OCI-M2 (cell line): ENCODE data around the gene KRT73.
"Not testable (repeated sequence)": the region's sequence is repeated elsewhere in the genome, so short reads cannot be mapped to it uniquely, and the experiment has no call there.

ENCODE experiments used
- DNase-seq: peaks from one replicate; lab custom pipeline; 2025; ENCODE audit not compliant: unreplicated experiment; lab: John Stamatoyannopoulos, UW

Gene KRT73

GRCh38 chr12:52603314-52603713 lies 15.0 kb downstream of the KRT73 start:
- no peak for DNase-seq

GRCh38 chr12:52602552-52602951 lies 15.8 kb downstream of the KRT73 start:
- no peak for DNase-seq

GRCh38 chr12:52601671-52602070 lies 16.7 kb downstream of the KRT73 start:
- no peak for DNase-seq

- DNase-seq, result no peak
Observed at GRCh38 chr12:52600941-52601481, 17.3 kb downstream of the KRT73 start, which contains the start of gene KRT72. Gene KRT72 (minus strand): TSS chr12:52601463. CDS start chr12:52601452, 11 bp downstream.

- DNase-seq, result no peak
Observed at GRCh38 chr12:52600475-52600874, 17.9 kb downstream of the KRT73 start.

GRCh38 chr12:52600071-52600470 lies 18.3 kb downstream of the KRT73 start:
- no peak for DNase-seq

GRCh38 chr12:52598966-52599365 lies 19.4 kb downstream of the KRT73 start:
- no peak for DNase-seq

- not testable (repeated sequence) for DNase-seq
Observed at GRCh38 chr12:52594237-52594636, 24.1 kb downstream of the KRT73 start.

GRCh38 chr12:52591521-52591920 lies 26.8 kb downstream of the KRT73 start:
- DNase-seq, result no peak

GRCh38 chr12:52590021-52590420 lies 28.3 kb downstream of the KRT73 start:
- DNase-seq, result no peak

GRCh38 chr12:52587563-52587962 lies 30.8 kb downstream of the KRT73 start:
- DNase-seq, result no peak

GRCh38 chr12:52585946-52586345 lies 32.4 kb downstream of the KRT73 start:
- no peak for DNase-seq

- no peak for DNase-seq
Observed at GRCh38 chr12:52585066-52585465, 33.3 kb downstream of the KRT73 start.

GRCh38 chr12:52584156-52584682 lies 34.1 kb downstream of the KRT73 start:
- no peak for DNase-seq

- no peak for DNase-seq
Observed at GRCh38 chr12:52582971-52583456, 35.3 kb downstream of the KRT73 start.

GRCh38 chr12:52582486-52582885 lies 35.9 kb downstream of the KRT73 start:
- DNase-seq, result no peak

- no peak for DNase-seq
Observed at GRCh38 chr12:52581481-52581880, 36.9 kb downstream of the KRT73 start.

GRCh38 chr12:52581066-52581465 lies 37.3 kb downstream of the KRT73 start:
- no peak for DNase-seq

GRCh38 chr12:52580496-52580895 lies 37.9 kb downstream of the KRT73 start:
- no peak for DNase-seq

GRCh38 chr12:52579468-52580465 lies 38.6 kb downstream of the KRT73 start:
- DNase-seq, result no peak

GRCh38 chr12:52578469-52578868 lies 39.9 kb downstream of the KRT73 start:
- DNase-seq, result no peak

- DNase-seq, result no peak
Observed at GRCh38 chr12:52577316-52577715, 41.0 kb downstream of the KRT73 start.
